HG03045 (cell line): ENCODE results near the gene SLC4A2.

Experiments used
- ATAC-seq: cut with Tn5 transposase; IDR thresholded peaks from one replicate; pipeline ENCODE4 v1.9.1; 2021; ENCODE audit warnings: mild to moderate bottlenecking, moderate library complexity; ENCODE audit not compliant: unreplicated experiment

SLC4A2 gene

DNA sequence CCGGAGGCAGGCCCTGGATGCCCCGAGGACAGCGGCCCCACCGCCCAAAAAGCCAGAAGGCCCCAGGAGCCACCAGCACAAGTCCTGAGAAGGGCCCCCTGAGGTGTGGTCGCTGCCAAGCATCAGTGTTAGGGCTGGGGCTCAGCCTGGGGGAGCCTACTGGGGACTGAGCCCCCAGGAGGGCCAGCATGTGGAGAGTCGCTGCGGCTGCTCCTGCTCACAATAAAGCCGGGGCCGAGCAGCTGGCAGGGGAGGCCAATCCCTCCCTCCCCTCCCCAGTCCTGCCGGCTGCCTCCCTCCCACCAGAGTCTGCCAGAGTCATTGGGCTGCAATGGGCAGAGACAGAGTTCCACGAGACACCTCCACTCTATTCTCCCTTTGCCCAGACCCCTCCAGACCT lies 14.1 kb upstream of the SLC4A2 start:
- ATAC-seq, result no peak

GRCh38 chr7:151045967-151046366 lies 13.4 kb upstream of the SLC4A2 start:
- ATAC-seq, result no peak

GRCh38 chr7:151046603-151047573 lies 12.5 kb upstream of the SLC4A2 start:
- no peak for ATAC-seq

DNA sequence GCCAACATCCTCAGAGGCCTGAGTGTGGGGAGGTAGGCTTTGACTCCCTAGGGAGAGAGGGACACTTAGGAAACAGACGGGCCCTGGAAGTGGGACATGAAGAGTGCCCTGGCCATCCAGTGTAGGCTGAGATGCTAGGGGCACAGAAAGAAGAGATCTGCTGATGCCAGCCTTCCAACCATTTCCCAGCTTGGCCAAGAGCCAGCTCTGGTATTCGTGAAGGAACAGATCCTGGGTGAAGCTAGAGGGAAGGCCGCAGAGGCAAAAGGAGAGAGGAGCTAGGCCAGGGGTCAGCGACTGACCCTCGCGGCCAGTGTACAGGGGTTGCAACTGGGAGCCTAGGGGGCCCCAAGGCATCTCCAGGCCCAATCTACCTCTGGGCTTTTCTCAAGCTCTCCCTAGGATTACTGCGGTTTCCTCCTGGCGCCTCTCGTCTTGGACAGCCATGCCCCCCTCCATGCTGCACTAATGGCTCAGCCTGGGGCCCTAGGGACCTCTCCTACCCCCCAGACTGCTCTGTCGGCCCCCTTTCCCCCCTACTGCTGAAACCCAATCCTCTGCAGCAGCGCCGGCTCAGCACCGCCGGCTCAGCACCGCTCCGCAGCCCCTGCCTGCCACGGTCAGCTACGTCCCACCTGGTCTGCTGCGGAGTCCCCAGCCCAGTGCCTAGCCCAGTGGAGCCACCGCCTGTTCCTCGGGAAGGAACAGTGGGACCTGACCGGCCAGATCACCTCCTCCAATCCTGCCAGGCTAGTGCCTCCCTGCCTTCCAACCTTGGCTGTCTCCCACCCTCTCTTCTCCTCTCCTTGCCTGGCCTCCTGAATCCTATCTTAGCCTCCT lies 11.2 kb upstream of the SLC4A2 start, which contains the start of gene ASIC3:
TSS of gene ASIC3 (plus strand) at position 556 of the 840 bp plus-strand sequence. CDS start 355 bp downstream, outside the sequence.
- no peak for ATAC-seq

DNA sequence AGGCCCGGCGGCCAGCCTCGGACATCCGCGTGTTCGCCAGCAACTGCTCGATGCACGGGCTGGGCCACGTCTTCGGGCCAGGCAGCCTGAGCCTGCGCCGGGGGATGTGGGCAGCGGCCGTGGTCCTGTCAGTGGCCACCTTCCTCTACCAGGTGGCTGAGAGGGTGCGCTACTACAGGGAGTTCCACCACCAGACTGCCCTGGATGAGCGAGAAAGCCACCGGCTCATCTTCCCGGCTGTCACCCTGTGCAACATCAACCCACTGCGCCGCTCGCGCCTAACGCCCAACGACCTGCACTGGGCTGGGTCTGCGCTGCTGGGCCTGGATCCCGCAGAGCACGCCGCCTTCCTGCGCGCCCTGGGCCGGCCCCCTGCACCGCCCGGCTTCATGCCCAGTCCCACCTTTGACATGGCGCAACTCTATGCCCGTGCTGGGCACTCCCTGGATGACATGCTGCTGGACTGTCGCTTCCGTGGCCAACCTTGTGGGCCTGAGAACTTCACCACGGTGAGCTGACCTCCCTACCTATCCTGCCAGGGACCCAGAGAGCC lies 10.4 kb upstream of the SLC4A2 start:
- ATAC-seq, result no peak

GRCh38 chr7:151051108-151051507 lies 8.3 kb upstream of the SLC4A2 start:
- ATAC-seq, result no peak

DNA sequence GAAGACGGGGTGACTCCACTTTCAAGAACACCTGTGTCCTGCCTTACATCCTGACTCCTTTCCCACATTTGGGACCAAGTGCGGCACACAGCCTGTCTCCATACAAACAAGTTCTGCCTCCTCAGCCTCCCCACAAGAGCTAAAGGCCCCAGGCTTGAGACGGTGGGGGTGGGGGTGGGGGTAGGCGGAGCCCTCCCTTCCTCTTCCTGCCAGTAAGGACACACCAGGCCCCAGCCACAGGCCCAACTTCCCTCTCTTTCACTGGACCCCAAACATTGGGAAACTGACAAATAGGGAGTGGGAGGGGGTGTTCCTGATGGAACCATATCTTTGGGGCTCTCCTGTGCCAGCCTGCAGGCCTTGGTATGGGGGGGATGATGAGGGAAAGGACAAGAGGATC lies 6.3 kb upstream of the SLC4A2 start:
- no peak for ATAC-seq

GRCh38 chr7:151053751-151054150 lies 5.6 kb upstream of the SLC4A2 start:
- no peak for ATAC-seq

- ATAC-seq, result no peak
Measured at GRCh38 chr7:151056283-151056665, 3.1 kb upstream of the SLC4A2 start.

- ATAC-seq, result no peak
Measured at GRCh38 chr7:151056666-151057505, 2.5 kb upstream of the SLC4A2 start.

DNA sequence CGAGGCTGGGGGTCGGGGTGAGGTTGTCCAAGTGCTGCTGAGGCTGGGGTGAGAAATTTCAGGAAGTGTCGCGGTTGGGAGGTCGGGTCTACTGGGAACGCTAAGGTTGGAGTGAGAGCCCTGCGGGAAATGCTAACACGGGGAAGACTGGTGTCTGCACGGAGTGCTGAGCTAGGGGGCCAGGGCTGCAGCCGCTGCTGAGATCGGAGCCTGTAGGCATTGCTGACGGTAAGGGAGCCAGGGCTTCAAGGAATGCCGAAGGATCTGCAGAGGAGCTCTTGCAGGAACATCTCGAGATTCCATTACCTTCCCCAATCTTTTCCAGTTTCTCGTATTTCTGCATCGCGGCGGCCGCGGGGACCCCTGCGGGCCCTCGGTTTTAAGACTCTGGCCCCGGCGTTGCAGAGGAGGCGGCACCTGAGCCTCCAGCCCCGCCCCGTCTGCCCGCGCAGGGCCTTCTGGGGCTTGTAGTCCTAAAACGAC lies 1.8 kb upstream of the SLC4A2 start, which contains the start of gene CDK5:
TSS of gene CDK5 (minus strand) at position 392 of the 483 bp plus-strand sequence. CDS start at position 343, 49 bp downstream.
- peak; percentile 8 for ATAC-seq

DNA sequence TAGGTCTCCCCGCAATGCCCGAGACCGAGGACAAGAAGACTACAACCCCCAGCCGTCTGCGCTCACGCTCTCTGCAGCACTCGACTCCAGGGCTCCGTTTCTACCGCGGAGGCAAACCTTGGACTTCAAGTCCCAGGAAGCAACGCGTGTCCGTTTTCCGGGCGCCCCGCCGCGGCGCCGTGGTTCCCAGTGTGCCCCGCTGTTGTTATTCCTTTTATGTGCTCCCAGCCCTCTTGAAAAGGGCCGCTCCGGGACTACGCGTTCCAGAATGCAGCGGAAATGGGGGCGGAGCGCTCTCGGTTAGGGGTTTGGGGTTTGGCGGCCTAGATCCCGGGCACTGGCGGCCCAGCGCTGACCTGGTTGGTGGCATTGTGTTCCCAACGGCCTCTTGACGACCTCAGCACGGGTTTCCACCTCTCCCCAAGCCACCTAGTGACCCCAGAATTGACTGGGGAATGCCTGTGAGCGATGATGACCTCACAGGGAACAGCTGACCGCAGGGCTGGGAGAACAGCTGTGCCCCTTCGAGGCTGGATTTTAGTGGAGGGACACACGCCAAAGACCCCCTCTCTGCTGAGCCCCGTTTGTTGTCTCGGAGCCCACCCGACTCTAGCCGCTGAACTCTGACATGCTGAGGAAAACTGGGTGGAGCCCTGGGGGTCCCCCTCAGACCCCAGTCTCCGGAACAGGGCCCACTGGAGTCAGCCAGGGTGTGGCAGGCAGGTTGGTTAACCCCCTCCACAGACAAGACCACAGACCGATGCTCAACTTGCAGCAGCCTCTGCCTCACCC lies 1.2 kb upstream of the SLC4A2 start:
- peak; percentile 90 for ATAC-seq

DNA sequence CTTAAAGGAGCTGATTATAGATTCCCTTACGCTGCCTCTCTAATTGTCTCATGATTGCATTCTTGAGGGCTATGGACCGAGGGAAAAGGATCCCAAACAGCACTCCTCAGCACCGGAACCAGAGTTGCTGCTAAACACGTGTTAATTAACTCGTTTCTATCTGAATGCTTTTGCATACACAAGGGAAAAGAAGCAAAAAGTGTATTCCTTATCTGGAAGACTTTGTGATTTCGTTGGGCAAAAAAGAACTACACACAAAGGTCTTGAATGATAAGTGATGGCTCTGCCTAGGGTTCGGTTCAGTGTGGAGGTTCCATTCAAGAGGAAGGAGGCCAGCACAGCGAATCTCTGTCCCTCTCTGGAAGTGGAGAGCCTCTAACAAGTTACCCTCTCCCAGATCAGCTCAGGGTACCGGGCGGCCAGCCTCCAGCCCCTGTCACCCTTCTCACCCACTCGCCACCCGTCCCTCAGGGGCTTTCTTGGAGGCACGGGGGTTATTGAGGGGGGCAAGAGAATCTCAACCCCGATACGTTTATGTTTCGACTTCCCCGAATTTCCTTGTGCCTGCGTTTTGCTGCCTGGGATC lies 515 bp upstream of the SLC4A2 start:
- ATAC-seq, result no peak

DNA sequence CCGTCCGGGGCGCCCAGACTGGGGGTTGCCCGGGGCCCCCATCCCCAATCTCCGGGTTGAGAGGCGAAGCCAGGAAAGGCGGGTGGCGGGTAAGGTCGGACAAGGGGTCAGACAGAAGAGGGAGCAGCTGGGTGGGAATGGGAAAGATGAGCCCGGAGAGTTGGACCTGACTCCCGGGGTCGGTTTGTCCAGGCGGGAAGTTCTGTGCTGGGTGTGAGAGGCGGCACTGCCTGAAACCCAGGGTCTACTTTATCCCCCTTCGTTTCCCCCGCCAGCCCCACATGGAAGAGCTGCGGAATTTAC lies 675 bp downstream of the SLC4A2 start:
- ATAC-seq, result no peak

DNA sequence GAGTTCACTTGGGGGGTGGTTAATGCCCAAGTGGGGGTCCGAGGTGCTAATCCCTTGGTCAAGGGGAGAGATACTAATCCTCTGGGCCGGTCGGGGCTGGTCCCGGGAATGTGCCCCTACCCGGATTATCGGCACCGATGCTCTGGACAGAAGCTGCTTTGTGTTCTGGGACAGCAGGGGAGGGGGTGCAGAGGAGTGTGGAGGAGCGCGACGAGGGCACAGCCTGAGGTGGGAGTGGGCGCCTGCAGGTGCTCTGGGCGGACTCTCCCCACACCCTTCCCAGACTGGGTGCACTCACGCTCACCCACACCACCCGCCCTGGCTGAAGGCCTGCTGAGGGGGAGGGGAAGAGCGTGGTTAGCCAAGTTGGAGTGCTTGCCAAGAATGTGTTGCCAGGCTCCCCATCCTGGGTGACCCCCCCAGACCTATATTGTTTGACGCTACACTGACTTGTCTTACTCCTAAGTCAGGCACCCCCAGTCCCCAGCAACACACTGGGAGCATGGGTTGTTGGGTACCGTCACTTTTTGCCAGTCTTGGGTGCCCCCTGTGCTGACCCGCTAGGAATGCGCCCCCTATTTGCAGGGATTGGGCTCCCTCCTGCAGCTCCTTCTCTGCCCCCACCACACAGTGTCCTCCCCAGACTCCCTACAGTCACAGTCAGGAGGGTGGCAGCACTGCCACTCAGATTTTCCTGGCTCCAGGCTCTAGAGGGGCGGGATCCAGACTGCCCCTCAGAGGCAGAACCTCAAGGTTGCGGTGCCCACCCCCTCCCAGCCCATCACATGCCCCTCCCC lies 1.2 kb downstream of the SLC4A2 start:
- no peak for ATAC-seq

GRCh38 chr7:151061213-151062110 lies 2.1 kb downstream of the SLC4A2 start:
- no peak for ATAC-seq

DNA sequence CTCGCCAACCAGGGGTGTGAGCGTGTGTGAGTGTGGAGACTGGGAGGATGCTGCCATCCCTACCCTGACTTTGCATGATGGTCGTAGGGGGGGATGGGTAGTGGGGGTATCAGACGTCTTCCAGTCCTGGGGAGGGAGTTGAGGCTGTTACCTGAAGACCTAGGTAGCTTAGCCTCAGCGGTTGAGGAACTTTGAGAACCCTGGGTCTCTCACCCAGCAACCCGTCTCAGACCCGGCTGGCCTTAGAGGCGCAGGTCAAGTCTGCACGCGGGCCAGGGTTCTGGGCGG lies 2.7 kb downstream of the SLC4A2 start:
- ATAC-seq, result no peak
